ENCODE measurements around the gene ADGRL1.

ADGRL1 gene

DNA sequence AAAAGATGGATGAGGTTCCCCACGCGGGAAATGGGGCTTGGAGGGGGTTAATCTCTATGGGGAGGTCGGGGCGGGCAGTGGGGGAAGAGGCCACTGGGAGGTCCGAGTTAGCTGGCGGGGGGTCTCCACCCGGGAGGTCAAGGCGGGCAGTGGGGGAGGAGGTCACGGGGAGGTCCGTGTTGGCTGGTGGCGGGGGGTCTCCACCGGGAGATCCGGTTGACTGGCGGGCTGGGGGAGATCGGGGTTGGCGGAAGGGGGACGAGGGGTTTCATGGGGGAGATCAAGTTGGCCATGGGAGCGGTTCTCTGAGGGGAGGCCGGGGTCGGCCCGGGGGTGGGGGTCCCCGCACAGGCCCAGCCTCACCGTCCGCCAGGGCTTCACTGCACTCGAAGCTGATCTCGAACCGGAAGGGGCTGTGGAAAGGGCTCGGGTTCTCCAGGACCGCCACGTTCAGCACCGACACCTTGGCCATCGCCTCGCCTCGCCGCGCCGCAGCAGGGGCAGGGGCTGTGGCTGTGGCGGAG is 69.9 kb downstream of the ADGRL1 start:
- no peak for DNase-seq

DNA sequence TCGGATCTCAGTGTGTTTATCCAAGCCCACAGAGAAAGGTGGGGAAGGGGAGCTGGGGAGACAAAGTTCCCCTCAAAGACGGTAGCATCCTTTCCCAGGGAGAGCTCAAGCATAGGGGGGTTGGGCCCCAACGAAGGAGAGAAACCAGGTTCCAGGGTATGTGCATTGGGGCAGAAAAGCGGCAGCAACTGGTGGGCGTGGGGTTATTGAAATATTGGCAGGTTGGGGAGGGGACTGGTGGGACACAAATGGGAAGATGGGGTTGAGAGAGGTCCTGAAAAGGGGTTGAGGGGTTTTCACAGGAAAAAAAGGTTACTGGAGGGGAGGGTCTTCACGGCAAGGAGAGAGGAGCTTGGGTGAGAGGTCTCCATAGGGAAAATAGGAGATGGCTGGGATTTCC is 70.6 kb downstream of the ADGRL1 start:
- no peak for DNase-seq

DNA sequence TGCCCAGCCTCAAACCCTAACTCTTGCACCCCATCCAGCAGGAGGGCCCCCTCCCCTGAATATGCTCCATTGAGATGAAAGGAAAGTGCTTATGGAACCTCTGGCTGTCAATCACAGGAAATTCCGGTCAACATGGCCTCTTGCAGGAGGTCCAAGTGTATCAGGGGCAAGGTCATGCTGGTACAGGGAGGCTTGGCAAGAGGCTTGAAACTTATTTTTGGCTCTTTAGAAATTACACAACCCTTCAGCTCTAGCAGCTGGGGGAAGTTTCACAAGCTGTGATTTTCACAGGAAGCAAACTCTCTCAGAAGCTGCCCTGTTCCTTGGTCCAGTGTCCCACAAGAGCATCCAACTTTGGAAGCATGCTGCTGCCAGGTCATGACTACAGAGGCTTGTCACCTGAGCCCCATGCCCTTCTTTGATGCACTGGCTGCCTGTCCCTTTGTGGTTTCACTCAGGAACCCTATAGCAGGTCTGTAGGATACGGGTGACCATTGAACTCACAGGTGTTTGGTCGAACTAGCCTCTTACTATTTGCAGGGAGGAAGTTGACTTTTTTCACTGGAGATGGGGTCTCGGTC is 78.0 kb downstream of the ADGRL1 start:
- DNase-seq: no peak

DNA sequence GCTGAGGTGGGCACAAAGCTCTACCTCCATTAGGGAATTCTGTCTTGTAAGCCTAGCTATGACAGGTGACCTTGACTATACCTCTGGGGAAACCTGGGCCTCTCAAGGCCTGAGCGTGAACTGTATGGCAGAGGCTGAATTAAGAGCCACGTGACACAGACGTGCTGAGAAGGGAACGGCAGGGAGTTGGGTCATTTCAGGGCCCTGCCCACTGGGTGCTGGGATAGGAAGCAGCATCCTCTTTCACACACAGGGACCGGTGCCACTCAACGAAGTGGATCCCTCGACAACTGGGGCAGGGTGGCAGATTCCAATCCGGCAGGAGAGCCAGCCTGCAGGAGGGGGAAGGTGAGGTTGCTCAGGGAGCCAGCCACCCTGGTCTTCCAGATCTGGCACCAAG is 78.8 kb downstream of the ADGRL1 start:
- no peak for DNase-seq

DNA sequence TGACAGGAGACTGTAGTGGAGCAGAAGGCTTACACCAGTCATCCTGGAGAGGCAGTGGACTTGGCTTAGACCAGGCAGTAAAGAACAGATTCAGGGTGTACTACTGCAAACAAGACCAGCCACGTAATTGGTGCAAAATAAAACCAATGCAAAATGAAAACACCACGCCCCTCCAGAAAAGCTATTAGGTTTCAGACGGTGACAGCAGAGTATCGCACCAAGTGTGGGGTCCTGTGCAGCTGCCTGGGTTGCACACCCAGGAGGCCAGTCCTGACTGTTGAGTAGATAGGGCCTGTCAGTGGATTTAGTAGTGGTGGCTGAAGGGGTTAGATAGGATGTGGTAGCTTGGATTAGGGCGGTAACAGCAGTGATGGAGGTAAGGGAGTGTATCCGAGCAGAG is 83.0 kb downstream of the ADGRL1 start:
- no peak for DNase-seq

DNA sequence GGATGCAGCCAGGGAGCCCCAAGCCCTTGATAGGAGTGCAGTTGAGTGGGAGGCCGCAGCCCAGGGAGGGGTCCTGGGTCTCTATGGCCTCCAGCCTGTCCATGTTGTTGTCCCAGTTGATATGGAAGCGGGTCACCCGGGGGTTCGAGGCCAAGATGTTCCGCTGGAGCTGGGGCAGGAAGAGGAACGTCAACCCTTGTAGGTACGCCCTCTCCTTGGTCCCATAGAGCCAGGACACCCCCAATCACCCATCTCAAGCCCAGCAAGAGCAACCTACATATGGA is 85.5 kb downstream of the ADGRL1 start:
- no peak for DNase-seq

DNA sequence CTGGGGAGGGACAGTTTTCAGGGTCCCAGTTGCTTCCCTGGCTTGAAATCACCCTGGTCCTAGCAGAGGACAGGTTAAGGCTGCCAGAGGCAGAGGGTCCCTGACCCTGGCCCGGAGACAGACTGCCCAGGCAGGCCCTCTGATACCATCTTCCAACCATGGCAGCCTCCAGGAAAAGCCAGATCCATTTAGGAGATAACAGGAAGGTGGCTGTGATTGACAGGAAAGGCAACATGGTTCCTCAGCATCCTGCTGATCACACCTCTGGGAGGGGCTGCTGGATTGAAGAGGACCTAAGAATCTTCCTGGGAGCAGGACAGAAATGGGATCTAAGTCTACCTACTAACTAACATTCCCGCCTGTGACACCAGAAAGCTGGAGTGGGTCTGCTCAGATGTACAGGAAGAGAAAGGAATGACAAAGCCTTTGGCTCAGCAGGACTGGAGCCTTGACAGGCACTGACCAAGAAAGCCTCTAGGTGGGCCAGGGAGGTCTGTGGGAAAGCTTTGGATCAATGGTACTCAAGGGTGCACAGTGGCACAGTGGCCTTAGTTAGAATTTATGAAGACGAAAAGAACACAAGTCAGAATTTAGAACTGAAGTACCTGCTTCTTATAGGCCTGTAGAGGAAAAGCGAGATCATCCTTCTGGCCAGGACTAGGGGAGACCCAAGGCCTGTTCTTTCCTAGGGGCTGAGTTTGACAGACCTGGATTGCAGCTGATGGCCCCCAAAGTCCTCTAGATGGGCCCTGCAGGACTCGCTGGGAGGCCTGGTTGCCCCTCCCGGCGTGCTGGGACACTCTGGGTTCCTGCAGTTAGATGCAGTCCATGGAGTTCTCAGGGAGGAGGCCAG is 86.1 kb downstream of the ADGRL1 start:
- DNase-seq: no peak

DNA sequence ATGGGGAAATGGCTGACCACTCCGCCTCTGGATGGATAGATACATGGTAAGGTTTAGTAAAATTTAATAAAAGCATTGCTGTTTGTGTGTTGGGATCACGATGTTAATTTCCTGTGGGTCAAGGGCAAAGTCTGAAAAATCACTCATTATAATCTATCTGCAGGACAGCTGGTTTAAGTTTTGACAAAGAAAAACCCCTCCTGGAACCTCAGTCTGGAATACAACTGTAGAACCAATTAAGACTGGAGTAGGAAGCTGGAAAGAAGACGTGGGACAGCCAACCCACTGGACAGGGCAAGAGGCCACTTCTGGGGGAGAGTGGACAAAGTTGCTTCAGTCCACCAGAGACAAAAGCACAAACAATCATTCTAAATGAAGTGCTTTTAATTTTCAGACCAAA is 86.8 kb downstream of the ADGRL1 start:
- DNase-seq: no peak

DNA sequence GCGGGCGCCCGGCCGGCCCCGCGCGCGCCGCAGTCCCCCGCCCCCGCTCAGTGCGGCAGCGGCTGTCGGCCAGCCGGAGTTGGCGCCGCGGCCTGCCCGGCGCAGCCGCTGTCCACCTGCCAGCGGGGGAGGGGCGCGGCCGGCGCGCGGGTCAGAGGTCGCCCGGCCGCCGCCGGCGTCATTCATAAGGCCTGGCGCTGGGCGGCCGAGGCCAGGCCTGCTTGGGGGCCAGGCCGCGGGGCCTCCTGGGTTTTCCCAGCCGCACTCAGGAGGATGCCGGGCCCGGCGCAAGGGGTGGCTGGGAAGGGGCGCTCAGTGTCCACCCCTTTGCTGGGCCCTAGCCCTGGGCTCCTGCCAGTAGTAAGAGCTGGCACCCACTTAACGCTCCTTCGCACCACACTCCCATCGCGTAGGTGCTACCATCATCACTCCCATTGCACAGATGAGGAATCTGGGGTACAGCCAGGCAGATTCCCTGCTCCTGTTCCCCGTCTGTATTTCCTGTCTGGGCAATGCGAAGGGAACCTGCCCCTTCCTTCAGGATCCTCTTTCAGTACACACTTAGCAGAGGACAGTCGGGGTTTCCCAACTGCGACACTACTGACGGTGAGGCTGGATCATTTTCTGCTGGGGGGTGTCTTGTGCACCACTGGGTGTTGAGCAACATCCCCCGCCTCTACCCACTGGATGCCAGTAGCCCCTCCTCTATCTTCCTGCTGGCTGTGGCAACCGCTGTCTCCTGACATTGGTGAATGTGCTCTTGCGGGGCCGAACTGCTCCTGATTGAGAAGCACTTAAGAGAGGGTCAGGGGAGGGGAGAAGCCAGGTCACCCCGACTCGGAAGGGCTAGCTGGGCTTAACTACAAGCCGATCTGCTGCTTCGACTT is 87.6 kb downstream of the ADGRL1 start:
- no peak for DNase-seq

DNA sequence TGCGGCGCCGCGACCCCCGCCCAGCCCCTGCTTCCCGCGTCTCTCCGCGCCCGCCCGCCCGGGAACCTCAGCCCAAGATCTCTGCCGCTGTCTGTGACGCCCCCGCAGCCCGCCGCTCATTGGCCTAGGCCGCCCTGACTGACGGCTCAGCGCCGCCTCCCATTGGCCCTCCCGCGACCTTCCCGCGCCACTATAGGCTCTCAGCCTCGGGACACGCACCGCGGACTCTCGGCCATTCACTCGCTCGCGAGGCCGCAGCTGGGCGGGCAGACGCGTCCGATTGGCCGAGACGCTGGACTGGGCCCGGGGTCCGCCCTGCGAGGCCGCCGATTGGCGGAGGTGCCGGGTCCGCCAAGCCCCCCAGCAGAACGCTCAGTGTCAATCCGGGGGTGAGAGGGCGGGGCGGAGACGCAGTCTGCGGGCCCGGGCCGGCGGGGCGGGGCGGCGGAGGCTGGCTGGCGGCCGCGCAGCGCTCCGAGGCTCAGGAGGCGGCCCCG is 88.3 kb downstream of the ADGRL1 start, which contains the start of gene PRKACA:
Gene PRKACA (minus strand): TSS at position 95 of the 497 bp plus-strand sequence. CDS start 215 bp downstream, outside the sequence.
- DNase-seq: peak; percentile 72

DNA sequence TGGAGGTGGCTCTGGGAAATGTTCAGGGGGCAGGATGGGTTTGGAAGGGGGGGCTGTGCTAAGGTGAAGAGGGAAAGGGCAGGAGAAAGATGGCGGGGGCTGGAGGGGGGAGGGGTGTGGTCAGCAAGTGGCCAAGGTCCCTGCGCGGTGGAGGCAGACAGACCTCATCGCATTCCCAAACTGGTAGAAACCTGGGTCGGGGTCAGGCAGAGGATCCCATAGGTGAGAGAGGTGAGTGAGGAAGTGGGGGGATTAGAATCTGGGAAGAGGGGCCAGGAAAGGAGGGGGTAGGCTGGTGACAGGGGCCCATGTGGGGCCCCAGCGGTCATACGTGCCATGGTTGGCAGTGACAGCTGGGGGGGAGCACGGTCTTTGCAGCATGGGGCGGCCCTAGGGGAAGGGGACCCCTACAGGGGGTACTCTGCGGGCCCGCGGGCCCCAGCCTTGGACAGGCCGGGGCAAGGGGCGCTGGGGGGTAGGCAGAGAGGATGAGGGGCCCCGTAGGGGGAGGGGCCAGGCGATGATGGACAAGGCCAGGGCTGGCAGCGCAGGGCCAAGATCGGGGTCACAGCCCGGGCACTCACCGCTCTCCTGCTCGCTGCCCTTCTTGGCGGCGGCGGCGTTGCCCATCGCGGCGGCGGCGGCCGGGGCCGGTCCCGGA is 88.9 kb downstream of the ADGRL1 start:
- DNase-seq: no peak

DNA sequence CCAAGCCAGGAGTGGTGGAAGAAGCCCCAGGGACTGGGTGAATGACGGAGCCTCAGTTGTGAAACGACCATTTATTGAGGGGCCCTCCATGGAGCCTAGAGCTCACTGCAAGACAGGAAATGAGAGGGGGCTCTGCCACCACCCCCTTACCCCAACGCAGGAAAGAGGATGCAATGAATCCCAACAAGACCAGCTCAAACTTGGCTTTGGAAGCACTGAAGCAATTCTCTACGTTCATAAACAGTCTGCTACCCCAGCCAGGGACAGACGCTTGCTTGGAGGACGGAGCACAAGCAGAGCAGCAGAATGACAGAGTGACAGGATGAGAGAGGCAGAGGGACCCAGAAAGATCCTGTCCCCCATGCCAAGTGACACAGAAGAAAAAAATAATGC is 89.4 kb downstream of the ADGRL1 start:
- no peak for DNase-seq

DNA sequence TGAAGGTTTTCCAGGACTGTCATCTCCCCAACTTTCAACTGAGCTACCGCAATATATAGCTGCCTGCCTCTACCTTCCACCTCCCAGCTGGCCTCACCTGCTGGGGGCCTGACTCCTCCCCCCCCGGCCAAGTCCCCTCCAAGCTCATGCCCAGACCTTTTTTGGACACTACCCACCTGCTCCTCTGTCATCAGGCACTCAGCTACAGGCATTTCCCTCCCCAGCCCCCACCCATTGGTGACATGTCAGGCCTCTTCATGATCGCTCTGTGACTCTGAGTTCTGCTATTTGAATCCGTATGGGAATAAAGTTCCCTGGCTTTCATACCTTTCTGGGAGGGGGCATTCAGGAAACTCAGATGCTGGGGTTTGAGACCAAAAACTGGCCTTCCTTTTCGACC is 90.2 kb downstream of the ADGRL1 start:
- DNase-seq: no peak

DNA sequence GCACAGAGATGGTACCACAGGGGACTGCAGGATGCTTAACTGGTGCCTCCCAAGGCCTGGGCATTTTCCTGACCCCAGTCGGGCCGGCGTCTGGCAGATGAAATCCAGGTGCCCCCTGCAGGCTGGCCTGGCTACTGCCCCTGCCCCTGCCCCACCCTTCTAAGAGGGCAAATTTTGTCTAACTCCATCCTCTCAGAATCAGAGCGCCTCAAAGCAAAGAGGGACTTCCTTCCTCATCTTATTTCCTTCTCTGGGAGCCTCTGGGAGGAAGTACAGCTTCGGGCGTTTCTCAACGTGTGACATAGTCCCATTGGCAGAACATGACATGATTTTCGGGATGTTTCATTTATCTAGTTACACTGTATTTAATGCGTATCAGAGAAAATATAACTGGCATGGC is 91.1 kb downstream of the ADGRL1 start:
- no peak for DNase-seq

DNA sequence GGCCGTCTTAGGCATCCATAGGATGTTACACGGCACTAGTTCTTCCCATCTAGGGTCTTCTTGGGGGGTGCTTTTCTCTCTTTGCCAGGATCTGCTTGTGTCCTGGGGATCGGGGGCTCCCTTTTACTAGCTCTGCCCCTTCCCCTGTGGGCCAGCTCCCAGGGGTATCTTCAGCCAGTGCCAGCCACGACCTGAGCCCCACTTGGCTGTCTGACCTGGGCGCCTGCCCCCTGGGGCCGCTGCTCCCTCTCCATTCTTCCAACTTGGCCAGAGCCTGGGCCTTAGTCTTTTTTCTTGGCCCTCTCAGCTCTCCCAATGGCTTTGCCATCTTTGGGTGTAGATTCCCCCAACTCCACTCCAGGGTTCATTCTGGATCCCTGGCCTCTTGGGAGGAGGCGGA is 91.5 kb downstream of the ADGRL1 start:
- no peak for DNase-seq

DNA sequence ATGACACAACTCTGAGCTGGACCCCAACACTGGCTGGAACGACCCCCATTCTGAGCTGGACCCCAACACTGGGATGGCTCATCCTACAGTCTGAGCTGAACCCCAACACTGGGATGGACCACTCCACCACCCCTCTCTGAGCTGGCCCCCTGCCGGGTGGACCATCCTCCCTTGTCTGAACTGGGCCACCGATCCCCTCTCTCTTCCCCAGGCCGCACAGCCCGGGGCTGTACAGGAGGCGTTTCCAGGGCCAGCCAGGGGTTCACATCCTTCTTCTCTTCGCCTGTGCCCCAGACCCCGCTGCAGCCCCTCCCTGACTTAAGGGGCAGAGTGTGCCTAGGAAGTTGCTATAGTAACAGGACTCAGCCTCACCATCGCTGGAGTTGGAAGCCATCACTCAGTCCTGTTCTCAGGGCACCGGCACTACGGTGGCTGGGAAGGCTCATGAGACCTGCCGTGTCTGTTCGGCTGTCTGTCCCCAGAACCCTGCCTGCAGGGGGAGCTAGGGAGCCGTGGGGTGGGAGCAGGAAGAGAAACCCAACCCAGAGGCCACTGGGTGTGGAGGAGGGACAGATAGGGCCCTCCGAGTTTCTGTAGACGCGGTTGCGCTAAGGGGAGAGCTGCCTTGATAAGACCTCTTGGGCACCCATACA is 92.1 kb downstream of the ADGRL1 start:
- DNase-seq: no peak

DNA sequence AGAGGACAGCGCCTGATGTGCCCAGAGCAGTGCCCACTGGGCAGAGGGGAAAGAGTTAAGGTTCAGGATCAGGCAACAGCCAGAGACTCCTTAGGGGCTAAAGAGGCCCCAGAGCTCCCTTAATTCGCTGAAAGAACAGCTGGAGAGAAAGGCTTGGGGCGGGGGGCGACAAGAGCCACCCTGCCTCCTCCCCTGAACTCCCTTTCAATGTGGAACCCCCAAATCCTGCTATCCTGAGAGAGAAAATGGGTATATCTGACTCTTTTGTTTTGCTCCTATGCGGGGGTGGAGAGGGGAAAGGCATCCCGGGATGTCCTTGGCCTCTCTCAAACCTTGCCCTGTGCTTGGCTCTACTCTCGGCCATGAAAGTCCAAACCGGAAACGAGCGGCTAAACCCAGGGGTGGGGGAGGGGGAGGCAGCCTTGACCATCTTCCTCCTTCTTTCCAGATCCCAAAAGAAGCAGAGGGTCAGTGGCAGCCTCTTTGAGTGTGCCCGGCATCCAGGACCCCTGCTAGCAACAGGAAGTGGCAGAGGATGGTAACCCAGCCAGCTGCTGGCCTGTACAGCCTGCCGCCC is 93.1 kb downstream of the ADGRL1 start:
- DNase-seq: no peak

DNA sequence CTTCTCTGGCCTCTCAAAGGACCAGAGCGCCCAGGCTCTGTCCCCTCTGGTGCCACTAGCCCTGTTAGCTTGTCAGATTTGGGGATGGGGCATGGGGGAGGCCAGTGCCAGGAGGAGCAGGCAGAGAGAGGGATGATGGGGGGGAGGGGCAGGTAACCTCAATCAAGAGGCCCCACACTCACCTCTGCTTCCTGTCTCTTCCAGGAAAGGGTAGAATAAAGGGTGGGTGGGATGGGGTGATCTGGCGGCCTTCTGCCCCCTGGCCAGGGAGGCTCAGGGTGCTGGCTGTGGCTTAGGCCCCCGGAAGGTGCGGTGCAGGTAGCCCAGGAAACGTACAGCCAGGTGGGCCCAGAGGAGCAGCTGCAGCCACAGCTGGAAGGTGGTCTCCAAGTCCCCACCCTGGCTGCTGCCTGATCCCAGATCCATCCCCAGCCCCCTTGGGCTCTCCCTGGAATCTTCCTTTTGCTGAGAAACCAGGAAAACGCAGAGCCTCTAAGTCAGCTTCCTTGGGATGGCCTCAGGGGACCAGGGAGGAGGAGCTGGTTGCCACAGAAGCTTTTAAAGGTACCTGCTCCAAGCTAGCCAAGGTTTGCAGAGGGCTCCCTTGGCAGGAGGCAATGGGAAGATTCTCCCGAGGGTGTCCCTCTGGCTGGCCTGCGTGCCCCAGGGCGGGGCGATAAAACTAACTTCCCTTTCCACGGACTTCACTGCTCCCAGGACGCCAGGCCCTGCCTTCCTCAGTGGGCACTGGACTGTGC is 93.7 kb downstream of the ADGRL1 start:
- DNase-seq: no peak

DNA sequence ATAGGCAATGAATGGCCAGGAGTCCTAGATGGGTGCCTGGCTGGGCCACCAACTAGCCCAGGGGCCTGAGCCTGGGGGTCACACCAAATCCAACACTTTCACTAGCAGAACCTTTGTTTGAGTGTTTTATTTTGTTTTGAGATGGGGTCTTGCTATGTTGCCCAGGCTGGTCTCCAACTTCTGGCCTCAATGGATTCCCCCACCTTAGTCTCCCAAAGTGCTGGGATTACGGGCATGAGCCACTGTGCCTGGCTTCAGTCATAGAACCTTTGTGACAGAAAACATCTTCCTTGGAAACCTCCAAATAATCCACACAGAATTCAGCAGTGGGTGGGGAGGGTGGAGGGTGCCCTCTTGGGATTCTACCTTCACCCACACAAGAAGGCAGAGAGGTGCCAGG is 94.5 kb downstream of the ADGRL1 start:
- DNase-seq: no peak

DNA sequence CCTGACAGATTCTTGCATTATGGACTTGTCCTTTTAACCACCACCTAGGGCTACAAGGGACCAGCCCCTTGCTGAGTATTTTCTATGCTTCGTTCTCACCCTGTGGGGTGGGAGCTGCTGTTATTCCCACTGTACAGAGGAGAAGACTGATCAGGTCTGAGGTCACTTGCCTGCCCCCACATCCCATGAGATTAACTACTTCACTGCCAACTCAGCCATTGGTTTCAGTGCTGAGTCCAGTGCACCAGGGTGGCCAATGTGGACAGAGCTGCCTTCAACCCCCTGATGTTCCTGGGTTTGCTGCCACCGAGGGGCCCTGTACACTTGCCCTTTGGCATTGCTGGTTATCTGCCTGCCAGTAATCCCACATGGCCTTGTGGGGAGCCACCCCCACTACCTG is 95.3 kb downstream of the ADGRL1 start:
- DNase-seq: no peak

Data from NCI-H748 treated with DMSO at 0.1 percent for 48 hours (cell line).